ENCODE data around the gene PGAP2. TPM values are rescaled to one million over a fixed set of nuclear protein-coding genes. Genes with fewer than 3 reads are reported as not detected.

Gene PGAP2
- total and polyA plus RNA-seq, 8 donors = 4.7 to 23.8 (median 13.2) TPM

- intact Hi-C loops (cut with DNase I; ENCODE audit: low total_unique reads) = no loop called here
- Histone ChIP-seq H3K27ac (no peak overlapping the region), H3K4me1 (peaks cover 0 to 5% (median 2%) of the 10 kb centered on the region in 4 donors), H3K4me3 (no peak overlapping the region), H3K9me3 (no peaks in the 10 kb centered on the region), H3K36me3 (peaks cover 71 to 100% (median 99%) of the 10 kb centered on the region in 4 donors), H3K27me3 (no peaks in the 10 kb centered on the region)
- WGBS, 5 donors = 85 to 94% (median 94%) methylated on average over 4 of the region's 4 CpGs
- no peak for TF ChIP-seq POLR2AphosphoS5 (IDR thresholded peaks at IDR 0.05)
- no peak for TF ChIP-seq POLR2A (IDR thresholded peaks at IDR 0.05)
- no peak for TF ChIP-seq CTCF (IDR thresholded peaks at IDR 0.05)
- TF ChIP-seq EP300 (IDR thresholded peaks at IDR 0.05) = no peak
- no peak for DNase-seq
Measured at GRCh38 chr11:3773180-3773579, 35.2 kb upstream of the PGAP2 start.

GRCh38 chr11:3775736-3776406 lies 32.5 kb upstream of the PGAP2 start:
- Histone ChIP-seq H3K27ac (no peak overlapping the region), H3K4me1 (peaks cover 0 to 8% (median 2%) of the 10 kb centered on the region in 4 donors), H3K4me3 (no peak overlapping the region), H3K36me3 (peaks cover 61 to 100% (median 99%) of the 10 kb centered on the region in 4 donors), H3K27me3 (no peaks in the 10 kb centered on the region), H3K9me3 (no peaks in the 10 kb centered on the region)
- intact Hi-C loops (cut with DNase I; ENCODE audit: low total_unique reads) = no loop called here
- 66 to 89% (median 82%) methylated on average over 7 of the region's 7 CpGs for whole genome bisulfite sequencing, 5 donors
- DNase-seq = peak in 1 of 2 donors; percentile 17
- TF ChIP-seq POLR2AphosphoS5 (IDR thresholded peaks at IDR 0.05) = no peak
- TF ChIP-seq POLR2A (IDR thresholded peaks at IDR 0.05) = no peak
- no peak for TF ChIP-seq CTCF (IDR thresholded peaks at IDR 0.05)
- TF ChIP-seq EP300 (IDR thresholded peaks at IDR 0.05) = no peak

GRCh38 chr11:3781423-3781822 lies 26.9 kb upstream of the PGAP2 start:
- TF ChIP-seq CTCF (IDR thresholded peaks at IDR 0.05) (no peak), POLR2A (IDR thresholded peaks at IDR 0.05) (no peak), POLR2AphosphoS5 (IDR thresholded peaks at IDR 0.05) (no peak), EP300 (IDR thresholded peaks at IDR 0.05) (no peak)
- H3K4me1 ChIP-seq = peaks cover 0 to 59% (median 23%) of the 10 kb centered on the region in 4 donors

GRCh38 chr11:3782963-3783362 lies 25.4 kb upstream of the PGAP2 start:
- H3K36me3 ChIP-seq = peaks cover 21 to 42% (median 38%) of the 10 kb centered on the region in 4 donors
- H3K27ac ChIP-seq = peak overlapping the region in 1 of 5 donors; percentile 27
- no peak overlapping the region for H3K4me3 ChIP-seq
- peaks cover 10 to 75% (median 36%) of the 10 kb centered on the region in 4 donors for H3K4me1 ChIP-seq
- TF ChIP-seq POLR2A (IDR thresholded peaks at IDR 0.05) = no peak
- no peak for TF ChIP-seq CTCF (IDR thresholded peaks at IDR 0.05)
- TF ChIP-seq EP300 (IDR thresholded peaks at IDR 0.05) = no peak
- no peak for TF ChIP-seq POLR2AphosphoS5 (IDR thresholded peaks at IDR 0.05)
- intact Hi-C loops (cut with DNase I; ENCODE audit: low total_unique reads) = no loop called here
- DNase-seq = no peak
- no peaks in the 10 kb centered on the region for H3K27me3 ChIP-seq
- WGBS, 5 donors = 81 to 88% (median 82%) methylated on average over 5 of the region's 5 CpGs
- H3K9me3 ChIP-seq = no peaks in the 10 kb centered on the region

More at GRCh38 chr11:3781423-3781822, 26.9 kb upstream of the PGAP2 start:
- H3K27me3 ChIP-seq = no peaks in the 10 kb centered on the region
- peak overlapping the region in 2 of 5 donors; percentile 47 to 51 for H3K27ac ChIP-seq
- intact Hi-C loops (cut with DNase I; ENCODE audit: low total_unique reads) = no loop called here
- no peak for DNase-seq
- no peaks in the 10 kb centered on the region for H3K9me3 ChIP-seq
- H3K36me3 ChIP-seq = peaks cover 26 to 51% (median 48%) of the 10 kb centered on the region in 4 donors
- no peak overlapping the region for H3K4me3 ChIP-seq
- WGBS, 5 donors = 18 to 26% (median 23%) methylated on average over 2 of the region's 2 CpGs
